ENCODE measurements around the gene RPLP1.

Gene RPLP1

GRCh38 chr15:69452692-69453521, at the start of gene RPLP1:
RPLP1 (plus strand) TSS chr15:69452818; CDS start chr15:69452949, 131 bp downstream.
- peak; percentile 90 for DNase-seq

DNA sequence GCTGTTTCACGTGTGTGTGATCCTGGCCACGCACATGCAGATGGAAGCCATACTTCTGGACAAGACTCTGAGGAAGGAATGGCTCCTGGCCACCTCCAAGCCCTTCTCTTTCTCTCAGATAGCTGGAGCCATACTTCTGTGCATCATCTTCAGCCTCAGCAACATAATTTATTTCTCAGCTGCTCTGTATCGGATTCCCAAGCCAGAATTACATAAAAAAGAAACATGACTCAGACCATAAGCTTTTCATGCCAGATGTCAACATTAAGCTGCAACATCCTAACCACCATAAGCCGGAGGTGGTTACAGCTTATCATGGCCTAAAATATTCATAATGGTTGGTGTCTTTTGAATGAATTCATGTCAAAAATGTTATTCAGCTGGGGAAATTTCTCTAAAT, 49.0 kb upstream of the RPLP1 start:
- DNase-seq: no peak

- no peak for DNase-seq
Measured at GRCh38 chr15:69405110-69405509, 47.5 kb upstream of the RPLP1 start.

GRCh38 chr15:69407719-69408400, 44.8 kb upstream of the RPLP1 start:
- no peak for DNase-seq

- DNase-seq: no peak
Measured at GRCh38 chr15:69408841-69409240, 43.8 kb upstream of the RPLP1 start.

DNA sequence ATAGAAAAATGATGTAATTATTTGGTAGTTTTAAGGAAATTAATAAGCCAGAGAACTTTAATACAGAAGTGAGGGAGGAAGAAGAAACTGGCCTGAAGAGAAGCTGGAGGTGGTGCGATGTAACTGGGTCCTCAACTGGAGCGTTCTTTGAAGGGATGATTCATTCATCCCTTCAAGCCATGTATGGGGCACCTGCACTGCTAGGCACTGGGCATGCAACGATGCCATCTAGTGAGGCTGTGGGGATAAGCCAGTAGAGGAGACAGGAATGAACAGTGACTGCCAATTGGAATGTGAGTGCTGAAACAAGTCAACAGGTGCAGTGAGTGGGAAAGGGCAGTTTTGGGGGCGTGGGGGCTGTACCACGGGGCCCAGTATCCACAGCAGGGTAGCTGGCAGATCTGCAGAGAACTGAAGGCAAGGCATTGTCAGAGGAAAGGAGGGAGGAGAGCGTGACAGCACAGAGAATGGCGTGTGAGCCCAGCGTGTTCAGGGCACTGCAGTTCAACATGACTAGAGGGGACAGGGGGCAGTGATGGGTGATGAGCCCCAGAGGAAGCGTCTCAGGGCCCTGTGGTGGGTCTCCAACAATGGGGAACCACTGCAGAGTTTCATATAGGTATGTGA, 42.3 kb upstream of the RPLP1 start:
- DNase-seq: peak; percentile 28

DNA sequence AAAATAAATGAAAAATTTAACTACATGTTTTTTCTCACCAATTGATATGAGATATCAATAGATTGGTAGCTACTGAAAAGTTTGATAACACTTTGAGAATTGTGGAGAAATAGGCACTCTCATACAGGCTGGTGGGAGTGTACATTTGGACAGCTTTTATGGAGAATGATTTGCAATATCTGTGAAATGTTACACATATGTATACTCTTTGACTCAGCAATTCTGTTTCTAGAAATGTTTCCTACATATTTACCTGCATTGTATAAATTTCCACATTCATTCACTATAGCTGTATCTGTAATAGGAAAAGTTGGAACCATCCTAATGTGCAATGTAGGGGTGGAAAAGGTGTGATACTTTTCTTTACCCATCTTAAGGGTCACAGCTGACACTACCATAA, 40.3 kb upstream of the RPLP1 start:
- no peak for DNase-seq

GRCh38 chr15:69412701-69413100, 39.9 kb upstream of the RPLP1 start:
- DNase-seq: no peak

- DNase-seq: peak; percentile 92
Measured at GRCh38 chr15:69413822-69414700, 38.6 kb upstream of the RPLP1 start, which contains the start of gene KIF23. KIF23 (plus strand) TSS chr15:69414349; CDS start chr15:69414466, 117 bp downstream.

DNA sequence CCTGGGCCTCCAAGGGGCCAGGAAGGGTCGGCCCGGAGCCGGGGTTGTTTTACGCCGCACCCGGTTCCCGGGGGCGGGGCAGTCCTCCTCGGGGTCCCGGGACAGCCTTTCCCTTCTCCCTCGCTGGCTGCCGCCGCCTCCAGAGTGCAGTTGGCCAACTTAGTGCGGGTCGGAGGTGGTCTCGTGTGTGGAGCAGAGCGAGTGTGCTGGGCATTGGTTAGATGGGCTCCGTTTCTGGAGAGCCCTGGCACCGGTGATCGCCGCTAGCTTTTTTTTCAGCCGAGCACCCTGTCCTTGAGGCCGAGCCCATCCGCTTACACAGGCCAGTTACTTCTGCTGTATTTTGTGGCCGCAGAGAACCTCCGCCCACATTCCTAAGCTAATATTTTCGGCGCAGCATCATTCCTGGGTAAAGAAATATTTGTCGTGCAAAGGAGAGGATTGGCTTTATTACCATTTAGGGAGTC, 37.9 kb upstream of the RPLP1 start:
- DNase-seq: no peak

GRCh38 chr15:69415381-69415780, 37.2 kb upstream of the RPLP1 start:
- DNase-seq: no peak

- DNase-seq: no peak
Measured at GRCh38 chr15:69417581-69417980, 35.0 kb upstream of the RPLP1 start.

- no peak for DNase-seq
Measured at GRCh38 chr15:69421498-69421897, 31.1 kb upstream of the RPLP1 start.

- no peak for DNase-seq
Measured at GRCh38 chr15:69422336-69422895, 30.2 kb upstream of the RPLP1 start.

DNA sequence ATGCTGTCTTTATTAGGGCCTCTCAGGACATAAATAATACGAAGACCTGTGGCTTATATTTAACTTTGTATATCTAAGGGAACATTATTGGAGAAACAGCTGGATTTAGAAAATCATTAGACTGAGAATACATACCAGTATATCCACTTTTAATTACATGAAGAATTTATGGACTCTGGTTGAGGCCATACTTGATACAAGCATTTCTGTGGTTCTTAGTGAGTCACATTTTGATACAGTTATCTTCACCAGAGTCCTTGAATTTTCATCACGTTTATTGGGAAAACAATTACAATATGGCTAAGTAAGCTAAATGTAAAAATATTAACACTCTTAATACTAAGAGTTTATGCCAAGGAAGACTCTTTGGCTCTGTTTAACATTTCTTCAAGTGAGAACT, 28.6 kb upstream of the RPLP1 start:
- DNase-seq: no peak

- no peak for DNase-seq
Measured at GRCh38 chr15:69424748-69425413, 27.7 kb upstream of the RPLP1 start.

GRCh38 chr15:69433831-69434230, 18.8 kb upstream of the RPLP1 start:
- DNase-seq: no peak

GRCh38 chr15:69434238-69434637, 18.4 kb upstream of the RPLP1 start:
- DNase-seq: no peak

- DNase-seq: no peak
Measured at GRCh38 chr15:69434679-69435078, 17.9 kb upstream of the RPLP1 start.

GRCh38 chr15:69435985-69436384, 16.6 kb upstream of the RPLP1 start:
- no peak for DNase-seq

DNA sequence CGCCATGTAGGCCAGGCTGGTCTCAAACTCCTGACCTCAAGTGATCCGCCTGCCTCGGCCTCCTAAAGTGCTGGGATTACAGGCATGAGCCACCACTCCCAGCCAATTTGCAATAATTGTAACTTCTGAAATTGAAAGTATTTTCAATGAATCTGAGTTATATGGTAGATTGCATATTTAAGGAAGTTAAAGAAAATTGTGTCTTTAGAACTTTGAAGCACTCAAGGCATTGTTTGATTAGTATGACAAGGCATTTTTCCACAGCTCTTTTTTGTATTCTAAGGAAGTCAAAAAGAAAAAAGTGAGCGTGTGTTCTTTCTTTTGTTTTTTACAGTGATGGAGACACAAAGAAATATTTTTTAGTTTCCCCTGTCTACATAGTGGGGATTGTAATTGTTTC, 15.7 kb upstream of the RPLP1 start:
- DNase-seq: no peak

DNA sequence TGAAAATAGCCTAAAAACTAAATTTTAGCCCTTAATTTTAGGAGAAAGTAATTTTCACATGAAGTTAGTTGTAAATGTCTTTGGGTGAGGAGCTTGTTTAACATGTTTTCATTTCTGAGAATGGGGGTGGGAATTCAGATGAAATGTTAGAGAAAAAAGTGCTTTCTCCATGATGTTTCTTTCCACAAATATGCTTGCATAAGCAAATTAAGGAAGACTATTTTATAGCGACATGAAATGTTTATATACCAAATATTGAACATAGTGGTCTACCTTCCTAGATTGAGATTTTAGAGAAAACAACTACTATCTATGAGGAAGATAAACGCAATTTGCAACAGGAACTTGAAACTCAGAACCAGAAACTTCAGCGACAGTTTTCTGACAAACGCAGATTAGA, 13.0 kb upstream of the RPLP1 start:
- no peak for DNase-seq
